ENCODE data around the gene KLHDC10.

The KLHDC10 gene

GRCh38 chr7:130127404-130127803, 57.1 kb downstream of the KLHDC10 start:
- Histone ChIP-seq H3K4me2 (ENCODE audit: low read length) (no peak overlapping the region), H3K36me3 (ENCODE audit: control insufficient read depth, insufficient read depth, low read length) (no peaks in the 10 kb centered on the region), H3K9ac (no peak overlapping the region), H3K9me3 (ENCODE audit: control insufficient read depth, low read length) (no peaks in the 10 kb centered on the region), H2AFZ (no peak overlapping the region), H3K79me2 (no peaks in the 10 kb centered on the region), H3K27me3 (ENCODE audit: control insufficient read depth, insufficient read depth, low read length) (no peaks in the 10 kb centered on the region), H3K4me1 (no peaks in the 10 kb centered on the region), H3K4me3 (ENCODE audit: low read depth, low read length) (no peak overlapping the region), H3K27ac (no peak overlapping the region)
- TF ChIP-seq CTCF (IDR thresholded peaks at IDR 0.05) = no peak

GRCh38 chr7:130127821-130128317, 57.5 kb downstream of the KLHDC10 start:
- H3K27ac ChIP-seq = no peak overlapping the region
- no peak for TF ChIP-seq CTCF (IDR thresholded peaks at IDR 0.05)
- H2AFZ ChIP-seq = no peak overlapping the region
- no peak overlapping the region for H3K4me3 ChIP-seq (ENCODE audit: low read depth, low read length)
- no peaks in the 10 kb centered on the region for H3K36me3 ChIP-seq (ENCODE audit: control insufficient read depth, insufficient read depth, low read length)
- no peaks in the 10 kb centered on the region for H3K79me2 ChIP-seq
- peak overlapping the region; percentile 26 for H3K4me2 ChIP-seq (ENCODE audit: low read length)
- H3K9ac ChIP-seq = no peak overlapping the region
- no peaks in the 10 kb centered on the region for H3K9me3 ChIP-seq (ENCODE audit: control insufficient read depth, low read length)
- no peaks in the 10 kb centered on the region for H3K4me1 ChIP-seq
- no peaks in the 10 kb centered on the region for H3K27me3 ChIP-seq (ENCODE audit: control insufficient read depth, insufficient read depth, low read length)

GRCh38 chr7:130129011-130129411, 58.7 kb downstream of the KLHDC10 start:
- no peak overlapping the region for H3K27ac ChIP-seq
- H3K79me2 ChIP-seq = no peaks in the 10 kb centered on the region
- H2AFZ ChIP-seq = no peak overlapping the region
- no peak overlapping the region for H3K4me3 ChIP-seq (ENCODE audit: low read depth, low read length)
- no peaks in the 10 kb centered on the region for H3K4me1 ChIP-seq
- no peak for TF ChIP-seq CTCF (IDR thresholded peaks at IDR 0.05)
- no peaks in the 10 kb centered on the region for H3K27me3 ChIP-seq (ENCODE audit: control insufficient read depth, insufficient read depth, low read length)
- H3K4me2 ChIP-seq (ENCODE audit: low read length) = no peak overlapping the region
- H3K9me3 ChIP-seq (ENCODE audit: control insufficient read depth, low read length) = no peaks in the 10 kb centered on the region
- no peaks in the 10 kb centered on the region for H3K36me3 ChIP-seq (ENCODE audit: control insufficient read depth, insufficient read depth, low read length)
- no peak overlapping the region for H3K9ac ChIP-seq

GRCh38 chr7:130131191-130131834, 61.0 kb downstream of the KLHDC10 start:
- no peaks in the 10 kb centered on the region for H3K79me2 ChIP-seq
- no peaks in the 10 kb centered on the region for H3K27me3 ChIP-seq (ENCODE audit: control insufficient read depth, insufficient read depth, low read length)
- H3K9me3 ChIP-seq (ENCODE audit: control insufficient read depth, low read length) = no peaks in the 10 kb centered on the region
- H3K36me3 ChIP-seq (ENCODE audit: control insufficient read depth, insufficient read depth, low read length) = no peaks in the 10 kb centered on the region
- no peak for TF ChIP-seq CTCF (IDR thresholded peaks at IDR 0.05)
- no peak overlapping the region for H3K4me3 ChIP-seq (ENCODE audit: low read depth, low read length)
- H3K9ac ChIP-seq = no peak overlapping the region
- H2AFZ ChIP-seq = no peak overlapping the region
- no peak overlapping the region for H3K4me2 ChIP-seq (ENCODE audit: low read length)
- H3K27ac ChIP-seq = no peak overlapping the region
- H3K4me1 ChIP-seq = peaks cover 12% of the 10 kb centered on the region
